GM10847 (cell line): ENCODE results near the gene NRP1.

Experiments used
- POLR2A ChIP-seq: IDR thresholded peaks from 2 replicates; pipeline ENCODE4 v1.6.1; 2011; ENCODE audit not compliant: insufficient read length; ENCODE audit errors: extremely low read depth

The NRP1 gene

GRCh38 chr10:33146189-33147012 lies 188.1 kb downstream of the NRP1 start:
- no peak for TF ChIP-seq POLR2A

- TF ChIP-seq POLR2A = no peak
Measured at GRCh38 chr10:33145451-33146188, 188.8 kb downstream of the NRP1 start.

- no peak for TF ChIP-seq POLR2A
Measured at GRCh38 chr10:33143160-33143728, 191.2 kb downstream of the NRP1 start.

GRCh38 chr10:33142295-33142694 lies 192.2 kb downstream of the NRP1 start:
- no peak for TF ChIP-seq POLR2A

GRCh38 chr10:33141251-33141650 lies 193.2 kb downstream of the NRP1 start:
- TF ChIP-seq POLR2A = no peak

- no peak for TF ChIP-seq POLR2A
Measured at GRCh38 chr10:33139181-33139646, 195.3 kb downstream of the NRP1 start.

GRCh38 chr10:33137356-33138005 lies 197.0 kb downstream of the NRP1 start:
- no peak for TF ChIP-seq POLR2A

- TF ChIP-seq POLR2A = no peak
Measured at GRCh38 chr10:33136781-33137180, 197.7 kb downstream of the NRP1 start.

- TF ChIP-seq POLR2A = no peak
Measured at GRCh38 chr10:33136271-33136670, 198.2 kb downstream of the NRP1 start.

- TF ChIP-seq POLR2A = no peak
Measured at GRCh38 chr10:33134011-33134751, 200.3 kb downstream of the NRP1 start.

GRCh38 chr10:33133557-33133956 lies 200.9 kb downstream of the NRP1 start:
- no peak for TF ChIP-seq POLR2A

- TF ChIP-seq POLR2A = no peak
Measured at GRCh38 chr10:33132626-33133025, 201.8 kb downstream of the NRP1 start.

- no peak for TF ChIP-seq POLR2A
Measured at GRCh38 chr10:33129996-33130386, 204.5 kb downstream of the NRP1 start.

GRCh38 chr10:33129141-33129995 lies 205.1 kb downstream of the NRP1 start:
- TF ChIP-seq POLR2A = no peak
